Endothelial cell of umbilical vein (primary cell): Measurements from ENCODE around the gene SLC9A9. TPM values are rescaled to one million over a fixed set of nuclear protein-coding genes. Genes with fewer than 3 reads are reported as not detected.

Source experiments
- BruUV-seq: library from RNA; stranded (reverse); fragments of 400-500 nt; replicated peaks from 2 replicates; lab custom pipeline; 2021; lab: Mats Ljungman, UMichigan
- CTCF ChIA-PET: fragments of 300-600, 350-600 bp; sonication (Branson Sonifier 250); formaldehyde crosslinking; loops from one replicate; lab custom pipeline; 2021; ENCODE audit warnings: antibody characterized with exemption, inconsistent platforms; lab: Charles Lee
- POLR2A ChIA-PET: fragments of 300-600, 350-600 bp; sonication (Branson Sonifier 250); formaldehyde crosslinking; loops from one replicate; lab custom pipeline; 2021; ENCODE audit warnings: antibody characterized with exemption, inconsistent platforms; lab: Charles Lee
- DNase-seq: peaks from one replicate; pipeline ENCODE4 v3.0.0-alpha.2; 2011; ENCODE audit warnings: low read depth, low spot score
- FAIRE-seq: peaks from 2 replicates; lab custom pipeline; 2011; peaks lifted over from hg19 to GRCh38; lab: Jason Lieb, UNC
- H2AFZ ChIP-seq: 2 replicates; pipeline ENCODE4 v1.6.0; 2012; ENCODE audit warnings: low read depth, low read length, control low read depth, inconsistent platforms
- H3K27ac ChIP-seq: 2 replicates; pipeline ENCODE4 v1.5.1; 2011; ENCODE audit warnings: low read depth, mild to moderate bottlenecking, control low read depth, low read length, moderate library complexity; ENCODE audit not compliant: insufficient read depth
- H3K27me3 ChIP-seq, 2 experiments: 2 replicates each; pipeline versions ENCODE4 v1.6.0 to v1.6.1; 2011; ENCODE audit warnings: low read length in 2 of 2, mixed read lengths in 1 of 2; ENCODE audit not compliant: control insufficient read depth in 2 of 2, insufficient read depth in 2 of 2
- H3K36me3 ChIP-seq, 2 experiments: 2 replicates in 1 of 2; 3 replicates in 1 of 2; pipeline ENCODE4 v1.5.1; 2011; ENCODE audit warnings: low read length in 2 of 2, mild to moderate bottlenecking in 1 of 2, moderate library complexity in 1 of 2; ENCODE audit not compliant: control insufficient read depth in 2 of 2, insufficient read depth in 2 of 2; ENCODE audit errors: extremely low read depth in 1 of 2
- H3K4me1 ChIP-seq: 3 replicates; pipeline ENCODE4 v1.5.1; 2011; ENCODE audit warnings: mild to moderate bottlenecking, low read length; ENCODE audit not compliant: control insufficient read depth, insufficient read depth; ENCODE audit errors: extremely low read depth
- H3K4me2 ChIP-seq: 2 replicates; pipeline ENCODE4 v1.6.1; 2011; ENCODE audit warnings: low read length, control low read depth, mixed read lengths; ENCODE audit not compliant: insufficient read depth
- H3K4me3 ChIP-seq, 3 experiments: fragments of 200-600 bp in 1 of 3; sonication (generic), shearing (Covaris generic) in 1 of 3; replicated peaks in 1 of 3; 2 replicates each; pipeline ENCODE4 v1.5.1; 2011 to 2016; ENCODE audit warnings: control low read depth in 3 of 3, low read length in 3 of 3, mild to moderate bottlenecking in 2 of 3, inconsistent platforms in 1 of 3, low read depth in 1 of 3, moderate library complexity in 1 of 3; ENCODE audit not compliant: insufficient read depth in 1 of 3
- H3K79me2 ChIP-seq: 2 replicates; pipeline ENCODE4 v1.6.0; 2012; ENCODE audit warnings: low read length, inconsistent platforms; ENCODE audit not compliant: control insufficient read depth, insufficient read depth
- H3K9ac ChIP-seq: replicated peaks from 2 replicates; pipeline ENCODE3; 2011; ENCODE audit warnings: low read length, control low read depth; ENCODE audit not compliant: insufficient read depth; ENCODE audit errors: extremely low read depth
- H3K9me1 ChIP-seq: replicated peaks from 3 replicates; pipeline ENCODE4 v1.6.0; 2011; ENCODE audit warnings: mild to moderate bottlenecking, low read length; ENCODE audit not compliant: control insufficient read depth, insufficient read depth; ENCODE audit errors: extremely low read depth
- H3K9me3 ChIP-seq: replicated peaks from 2 replicates; pipeline ENCODE4 v1.5.1; 2012; ENCODE audit warnings: low read length, inconsistent platforms; ENCODE audit not compliant: control insufficient read depth, insufficient read depth
- H4K20me1 ChIP-seq: replicated peaks from 2 replicates; pipeline ENCODE3; 2011; ENCODE audit warnings: mild to moderate bottlenecking, low read length; ENCODE audit not compliant: control insufficient read depth, insufficient read depth; ENCODE audit errors: extremely low read depth
- EZH2 ChIP-seq: IDR thresholded peaks from 2 replicates; pipeline ENCODE4 v1.6.1; 2012; ENCODE audit warnings: borderline replicate concordance, low read depth, mild to moderate bottlenecking, moderate library complexity, low read length, inconsistent platforms; ENCODE audit not compliant: severe bottlenecking
- FOS ChIP-seq: IDR thresholded peaks from 2 replicates; pipeline ENCODE4 v1.6.1; 2011; ENCODE audit warnings: mild to moderate bottlenecking, low read length, moderate library complexity, borderline replicate concordance; ENCODE audit not compliant: insufficient read depth
- GATA2 ChIP-seq: IDR thresholded peaks from 2 replicates; pipeline ENCODE4 v1.7.0; 2011; ENCODE audit warnings: low read depth, mild to moderate bottlenecking, moderate library complexity, mixed read lengths, low read length; ENCODE audit not compliant: insufficient read length, insufficient read depth
- JUN ChIP-seq: IDR thresholded peaks from 2 replicates; pipeline ENCODE4 v1.6.1; 2011; ENCODE audit warnings: borderline replicate concordance, low read depth; ENCODE audit not compliant: insufficient read length, insufficient read depth
- MAX ChIP-seq: IDR thresholded peaks from 2 replicates; pipeline ENCODE4 v1.6.1; 2011; ENCODE audit not compliant: insufficient read depth, insufficient read length
- MYC ChIP-seq: IDR thresholded peaks from one replicate; pipeline ENCODE4 v1.6.1; 2011; ENCODE audit warnings: mild to moderate bottlenecking, low read depth, low read length
- POLR2A ChIP-seq: IDR thresholded peaks from 2 replicates; pipeline ENCODE4 v1.6.1; 2012; ENCODE audit warnings: low read depth, mild to moderate bottlenecking, control low read depth, low read length
- POLR2AphosphoS5 ChIP-seq: IDR thresholded peaks from 2 replicates; pipeline ENCODE4 v1.6.1; 2012; ENCODE audit warnings: low read depth, mild to moderate bottlenecking, control low read depth, low read length, moderate library complexity; ENCODE audit not compliant: insufficient read depth
- dilution Hi-C: fragments of 300-500 bp; cut with MboI; formaldehyde crosslinking; loops from one replicate; pipeline ENCODE4 v1.15.0; 2019; ENCODE audit warnings: low sequenced_read_pairs; ENCODE audit not compliant: extremely low pct_ligation_motif_present
- intact Hi-C: fragments of 100-400 bp; cut with micrococcal nuclease; formaldehyde crosslinking; loops from one replicate; pipeline ENCODE4 v1.10.0; 2022
- polyA plus RNA-seq, 4 experiments: library from polyadenylated mRNA; depleted of rRNA in 3 of 4; stranded (reverse) in 3 of 4; unstranded in 1 of 4; fragments of >200 nt; gene quantifications; 2 replicates each; pipeline versions ENCODE4 v1.2.1 to v1.2.3, GENCODE V29; 2011 to 2012; ENCODE audit warnings: missing spikeins in 1 of 4
- total RNA-seq: library from RNA; stranded (reverse); gene quantifications from 2 replicates; pipeline ENCODE4 v1.2.3, GENCODE V29; 2021
- TF ChIP-seq, protein P1 (sequence below), 2 donors: IDR thresholded peaks; 1 replicate in 1 of 2; 2 replicates in 1 of 2; pipeline ENCODE4 v1.5.1; 2011; ENCODE audit warnings: low read length in 2 of 2, mild to moderate bottlenecking in 2 of 2, moderate library complexity in 2 of 2, control low read depth in 1 of 2, inconsistent platforms in 1 of 2, low read depth in 1 of 2; ENCODE audit not compliant: insufficient read depth in 1 of 2; ENCODE audit errors: extremely low read depth in 1 of 2

The SLC9A9 gene
- total and polyA plus RNA-seq, 2 donors (not counting 3 experiments of a cell fraction or from before 2014, with no cell fraction given): 1.5 to 1.8 TPM

GRCh38 chr3:143578810-143579435, 269.3 kb downstream of the SLC9A9 start:
- CTCF ChIA-PET: interaction anchor here (1.0 kb wide), 1 partner anchor 11 kb away, joined by 3 read pairs; no protein-coding TSS in a partner anchor

More at GRCh38 chr3:143578810-143579435, 269.3 kb downstream of the SLC9A9 start:
- Histone ChIP-seq H3K9me1 (no peaks in the 10 kb centered on the region), H2AFZ (no peak overlapping the region), H3K4me3 (no peak overlapping the region), H3K27ac (no peak overlapping the region), H3K9ac (no peak overlapping the region), H3K27me3 (no peaks in the 10 kb centered on the region), H3K36me3 (no peaks in the 10 kb centered on the region), H3K4me1 (peaks cover 18% of the 10 kb centered on the region), H4K20me1 (no peaks in the 10 kb centered on the region), H3K79me2 (no peaks in the 10 kb centered on the region), H3K9me3 (no peaks in the 10 kb centered on the region), H3K4me2 (no peak overlapping the region)
- DNase-seq (no peak), FAIRE-seq (no peak)
- POLR2A ChIA-PET: no interaction called here
- BruUV-seq: no TSS peak
- TF ChIP-seq EZH2: no peak
- TF ChIP-seq GATA2: no peak
- TF ChIP-seq JUN: no peak
- no peak for TF ChIP-seq MYC
- no peak for TF ChIP-seq POLR2AphosphoS5
- no peak for TF ChIP-seq FOS
- no peak for TF ChIP-seq POLR2A
- no peak for TF ChIP-seq MAX
- TF ChIP-seq, protein P1, sequence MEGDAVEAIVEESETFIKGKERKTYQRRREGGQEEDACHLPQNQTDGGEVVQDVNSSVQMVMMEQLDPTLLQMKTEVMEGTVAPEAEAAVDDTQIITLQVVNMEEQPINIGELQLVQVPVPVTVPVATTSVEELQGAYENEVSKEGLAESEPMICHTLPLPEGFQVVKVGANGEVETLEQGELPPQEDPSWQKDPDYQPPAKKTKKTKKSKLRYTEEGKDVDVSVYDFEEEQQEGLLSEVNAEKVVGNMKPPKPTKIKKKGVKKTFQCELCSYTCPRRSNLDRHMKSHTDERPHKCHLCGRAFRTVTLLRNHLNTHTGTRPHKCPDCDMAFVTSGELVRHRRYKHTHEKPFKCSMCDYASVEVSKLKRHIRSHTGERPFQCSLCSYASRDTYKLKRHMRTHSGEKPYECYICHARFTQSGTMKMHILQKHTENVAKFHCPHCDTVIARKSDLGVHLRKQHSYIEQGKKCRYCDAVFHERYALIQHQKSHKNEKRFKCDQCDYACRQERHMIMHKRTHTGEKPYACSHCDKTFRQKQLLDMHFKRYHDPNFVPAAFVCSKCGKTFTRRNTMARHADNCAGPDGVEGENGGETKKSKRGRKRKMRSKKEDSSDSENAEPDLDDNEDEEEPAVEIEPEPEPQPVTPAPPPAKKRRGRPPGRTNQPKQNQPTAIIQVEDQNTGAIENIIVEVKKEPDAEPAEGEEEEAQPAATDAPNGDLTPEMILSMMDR (IDR thresholded peaks at IDR 0.05; ENCODE audit: extremely low read depth in 1 of 2, insufficient read depth in 1 of 2, low read depth in 1 of 2, low read length in 2 of 2): no peak
- dilution Hi-C loops: no loop called here
- intact Hi-C loops: loop anchor here (5.0 kb wide), 1 partner anchor 457 kb away; no protein-coding TSS in a partner anchor
